ENCODE results near the gene SLC27A5.
A peak's percentile ranks its signal among the peaks of the same experiment; 100 is the strongest.
"Not testable (repeated sequence)": the region's sequence is repeated elsewhere in the genome, so short reads cannot be mapped to it uniquely, and the experiment has no call there.

Gene SLC27A5

GRCh38 chr19:58550362-58551122 is 38.8 kb upstream of the SLC27A5 start:
- DNase-seq: no peak

GRCh38 chr19:58549664-58550361 is 38.0 kb upstream of the SLC27A5 start:
- no peak for DNase-seq

- DNase-seq: no peak
These were observed 37.3 kb upstream of the SLC27A5 start for GRCh38 chr19:58548859-58549663.

GRCh38 chr19:58547323-58548312 is 35.8 kb upstream of the SLC27A5 start:
- DNase-seq: no peak

- DNase-seq: no peak
These were observed 34.3 kb upstream of the SLC27A5 start for GRCh38 chr19:58546019-58546530.

- DNase-seq: no peak
These were observed 33.7 kb upstream of the SLC27A5 start for GRCh38 chr19:58545286-58546018.

- DNase-seq: no peak
These were observed 32.9 kb upstream of the SLC27A5 start for GRCh38 chr19:58544591-58545285.

- DNase-seq: peak; percentile 100
These were observed 32.2 kb upstream of the SLC27A5 start, which contains the start of gene TRIM28 for GRCh38 chr19:58543826-58544590. Gene TRIM28 (plus strand): TSS chr19:58544064. CDS start chr19:58544758, 694 bp downstream.

- DNase-seq: not testable (repeated sequence)
These were observed 31.0 kb upstream of the SLC27A5 start for GRCh38 chr19:58542641-58543372.

- DNase-seq: not testable (repeated sequence)
These were observed 27.4 kb upstream of the SLC27A5 start for GRCh38 chr19:58539169-58539559.

GRCh38 chr19:58538257-58539168 is 26.7 kb upstream of the SLC27A5 start:
- peak; percentile 36 to 47 for DNase-seq

- no peak for DNase-seq
These were observed 25.3 kb upstream of the SLC27A5 start for GRCh38 chr19:58536852-58537798.

GRCh38 chr19:58535857-58536256 is 24.1 kb upstream of the SLC27A5 start:
- no peak for DNase-seq

- DNase-seq: no peak
These were observed 19.4 kb upstream of the SLC27A5 start for GRCh38 chr19:58531034-58531840.

GRCh38 chr19:58529405-58529804 is 17.6 kb upstream of the SLC27A5 start:
- no peak for DNase-seq

GRCh38 chr19:58522709-58523108 is 10.9 kb upstream of the SLC27A5 start:
- no peak for DNase-seq

All from CD4-positive, alpha-beta T cell treated with Interleukin-4 for 1 hour (primary cell).